ENCODE data around the gene MAP2K2.
A peak's percentile ranks its signal among the peaks of the same experiment; 100 is the strongest.

The MAP2K2 gene

GRCh38 chr19:4061178-4061682 lies 62.7 kb downstream of the MAP2K2 start:
- Histone ChIP-seq H3K4me3 (ENCODE audit: low read depth in 1 of 5, low read length in 5 of 5) (peak overlapping the region; percentile 26 to 75 (median 50)), H3K9me3 (ENCODE audit: control insufficient read depth in 5 of 5, low read length in 5 of 5) (no peaks in the 10 kb centered on the region), H3K4me1 (ENCODE audit: control insufficient read depth in 5 of 5, insufficient read depth in 5 of 5, low read length in 5 of 5) (peaks cover 13 to 77% (median 72%) of the 10 kb centered on the region in 5 donors), H3K36me3 (ENCODE audit: control insufficient read depth in 5 of 5, insufficient read depth in 5 of 5, low read length in 5 of 5) (peaks cover 0 to 9% (median 6%) of the 10 kb centered on the region in 5 donors), H3K9ac (ENCODE audit: low read length in 5 of 5) (peak overlapping the region; percentile 68 to 91 (median 88)), H3K27me3 (ENCODE audit: control insufficient read depth in 5 of 5, insufficient read depth in 4 of 5, low read length in 5 of 5) (no peaks in the 10 kb centered on the region), H3K27ac (ENCODE audit: low read depth, low read length) (peak overlapping the region; percentile 98)

- Histone ChIP-seq H3K4me3 (ENCODE audit: low read depth in 1 of 5, low read length in 5 of 5) (peak overlapping the region; percentile 26 to 75 (median 50)), H3K9ac (ENCODE audit: low read length in 5 of 5) (peak overlapping the region; percentile 68 to 90 (median 88)), H3K27me3 (ENCODE audit: control insufficient read depth in 5 of 5, insufficient read depth in 4 of 5, low read length in 5 of 5) (no peaks in the 10 kb centered on the region), H3K27ac (ENCODE audit: low read depth, low read length) (peak overlapping the region; percentile 98), H3K4me1 (ENCODE audit: control insufficient read depth in 5 of 5, insufficient read depth in 5 of 5, low read length in 5 of 5) (peaks cover 17 to 83% (median 77%) of the 10 kb centered on the region in 5 donors), H3K9me3 (ENCODE audit: control insufficient read depth in 5 of 5, low read length in 5 of 5) (no peaks in the 10 kb centered on the region), H3K36me3 (ENCODE audit: control insufficient read depth in 5 of 5, insufficient read depth in 5 of 5, low read length in 5 of 5) (peaks cover 0 to 12% (median 6%) of the 10 kb centered on the region in 5 donors)
Measured at GRCh38 chr19:4060621-4061177, 63.2 kb downstream of the MAP2K2 start.

- Histone ChIP-seq H3K9me3 (ENCODE audit: control insufficient read depth in 5 of 5, low read length in 5 of 5) (no peaks in the 10 kb centered on the region), H3K9ac (ENCODE audit: low read length in 5 of 5) (peak overlapping the region; percentile 26 to 90 (median 88)), H3K36me3 (ENCODE audit: control insufficient read depth in 5 of 5, insufficient read depth in 5 of 5, low read length in 5 of 5) (peaks cover 0 to 16% (median 9%) of the 10 kb centered on the region in 5 donors), H3K27me3 (ENCODE audit: control insufficient read depth in 5 of 5, insufficient read depth in 4 of 5, low read length in 5 of 5) (no peaks in the 10 kb centered on the region), H3K4me1 (ENCODE audit: control insufficient read depth in 5 of 5, insufficient read depth in 5 of 5, low read length in 5 of 5) (peaks cover 17 to 83% (median 77%) of the 10 kb centered on the region in 5 donors), H3K27ac (ENCODE audit: low read depth, low read length) (peak overlapping the region; percentile 98), H3K4me3 (ENCODE audit: low read depth in 1 of 5, low read length in 5 of 5) (peak overlapping the region in 4 of 5 donors; percentile 22 to 75 (median 38))
Measured at GRCh38 chr19:4059891-4060620, 63.9 kb downstream of the MAP2K2 start.

GRCh38 chr19:4059453-4059871 lies 64.5 kb downstream of the MAP2K2 start:
- Histone ChIP-seq H3K4me1 (ENCODE audit: control insufficient read depth in 5 of 5, insufficient read depth in 5 of 5, low read length in 5 of 5) (peaks cover 17 to 80% (median 75%) of the 10 kb centered on the region in 5 donors), H3K9me3 (ENCODE audit: control insufficient read depth in 5 of 5, low read length in 5 of 5) (no peaks in the 10 kb centered on the region), H3K27me3 (ENCODE audit: control insufficient read depth in 5 of 5, insufficient read depth in 4 of 5, low read length in 5 of 5) (no peaks in the 10 kb centered on the region), H3K4me3 (ENCODE audit: low read depth in 1 of 5, low read length in 5 of 5) (peak overlapping the region in 3 of 5 donors; percentile 26 to 45 (median 40)), H3K9ac (ENCODE audit: low read length in 5 of 5) (peak overlapping the region in 4 of 5 donors; percentile 83 to 90 (median 88)), H3K36me3 (ENCODE audit: control insufficient read depth in 5 of 5, insufficient read depth in 5 of 5, low read length in 5 of 5) (peaks cover 0 to 21% (median 14%) of the 10 kb centered on the region in 5 donors), H3K27ac (ENCODE audit: low read depth, low read length) (peak overlapping the region; percentile 98)

- peaks cover 17 to 76% (median 70%) of the 10 kb centered on the region in 5 donors for H3K4me1 ChIP-seq (ENCODE audit: control insufficient read depth in 5 of 5, insufficient read depth in 5 of 5, low read length in 5 of 5)
- H3K27ac ChIP-seq (ENCODE audit: low read depth, low read length): peak overlapping the region; percentile 98
- peaks cover 0 to 27% (median 15%) of the 10 kb centered on the region in 5 donors for H3K36me3 ChIP-seq (ENCODE audit: control insufficient read depth in 5 of 5, insufficient read depth in 5 of 5, low read length in 5 of 5)
- no peaks in the 10 kb centered on the region for H3K9me3 ChIP-seq (ENCODE audit: control insufficient read depth in 5 of 5, low read length in 5 of 5)
- H3K4me3 ChIP-seq (ENCODE audit: low read depth in 1 of 5, low read length in 5 of 5): peak overlapping the region in 4 of 5 donors; percentile 26 to 45 (median 36)
- H3K27me3 ChIP-seq (ENCODE audit: control insufficient read depth in 5 of 5, insufficient read depth in 4 of 5, low read length in 5 of 5): no peaks in the 10 kb centered on the region
- peak overlapping the region; percentile 73 to 90 (median 88) for H3K9ac ChIP-seq (ENCODE audit: low read length in 5 of 5)
Measured at GRCh38 chr19:4058693-4059452, 65.0 kb downstream of the MAP2K2 start.

GRCh38 chr19:4057931-4058692 lies 65.8 kb downstream of the MAP2K2 start:
- Histone ChIP-seq H3K36me3 (ENCODE audit: control insufficient read depth in 5 of 5, insufficient read depth in 5 of 5, low read length in 5 of 5) (peaks cover 0 to 33% (median 20%) of the 10 kb centered on the region in 5 donors), H3K27me3 (ENCODE audit: control insufficient read depth in 5 of 5, insufficient read depth in 4 of 5, low read length in 5 of 5) (no peaks in the 10 kb centered on the region), H3K4me1 (ENCODE audit: control insufficient read depth in 5 of 5, insufficient read depth in 5 of 5, low read length in 5 of 5) (peaks cover 22 to 76% (median 70%) of the 10 kb centered on the region in 5 donors), H3K4me3 (ENCODE audit: low read depth in 1 of 5, low read length in 5 of 5) (peak overlapping the region in 3 of 5 donors; percentile 26 to 45 (median 40)), H3K9ac (ENCODE audit: low read length in 5 of 5) (peak overlapping the region; percentile 38 to 90 (median 88)), H3K9me3 (ENCODE audit: control insufficient read depth in 5 of 5, low read length in 5 of 5) (no peaks in the 10 kb centered on the region), H3K27ac (ENCODE audit: low read depth, low read length) (peak overlapping the region; percentile 98)

GRCh38 chr19:4055209-4055552 lies 68.7 kb downstream of the MAP2K2 start:
- Histone ChIP-seq H3K9ac (ENCODE audit: low read length in 5 of 5) (no peak overlapping the region), H3K27me3 (ENCODE audit: control insufficient read depth in 5 of 5, insufficient read depth in 4 of 5, low read length in 5 of 5) (no peaks in the 10 kb centered on the region), H3K4me1 (ENCODE audit: control insufficient read depth in 5 of 5, insufficient read depth in 5 of 5, low read length in 5 of 5) (peaks cover 14 to 58% (median 55%) of the 10 kb centered on the region in 5 donors), H3K27ac (ENCODE audit: low read depth, low read length) (no peak overlapping the region), H3K9me3 (ENCODE audit: control insufficient read depth in 5 of 5, low read length in 5 of 5) (no peaks in the 10 kb centered on the region), H3K4me3 (ENCODE audit: low read depth in 1 of 5, low read length in 5 of 5) (no peak overlapping the region), H3K36me3 (ENCODE audit: control insufficient read depth in 5 of 5, insufficient read depth in 5 of 5, low read length in 5 of 5) (peaks cover 0 to 47% (median 33%) of the 10 kb centered on the region in 5 donors)

- Histone ChIP-seq H3K36me3 (ENCODE audit: control insufficient read depth in 5 of 5, insufficient read depth in 5 of 5, low read length in 5 of 5) (peaks cover 0 to 51% (median 36%) of the 10 kb centered on the region in 5 donors), H3K27ac (ENCODE audit: low read depth, low read length) (no peak overlapping the region), H3K9ac (ENCODE audit: low read length in 5 of 5) (no peak overlapping the region), H3K27me3 (ENCODE audit: control insufficient read depth in 5 of 5, insufficient read depth in 4 of 5, low read length in 5 of 5) (no peaks in the 10 kb centered on the region), H3K4me1 (ENCODE audit: control insufficient read depth in 5 of 5, insufficient read depth in 5 of 5, low read length in 5 of 5) (peaks cover 14 to 52% (median 51%) of the 10 kb centered on the region in 5 donors), H3K4me3 (ENCODE audit: low read depth in 1 of 5, low read length in 5 of 5) (no peak overlapping the region), H3K9me3 (ENCODE audit: control insufficient read depth in 5 of 5, low read length in 5 of 5) (no peaks in the 10 kb centered on the region)
Measured at GRCh38 chr19:4054441-4055208, 69.3 kb downstream of the MAP2K2 start.
